HFFc6 (cell line): Measurements from ENCODE around the gene DNAJC16. TPM values are rescaled to one million over a fixed set of nuclear protein-coding genes. Genes with fewer than 3 reads are reported as not detected.

Experiments
- DNase-seq: peaks from one replicate; pipeline ENCODE4 v3.0.0-alpha.2; 2018
- H3K27ac Mint-ChIP-seq: 2 replicates; pipeline ENCODE4 v1.8.0; 2020; ENCODE audit warnings: mild to moderate bottlenecking, mixed read lengths
- H3K27me3 Mint-ChIP-seq: 2 replicates; pipeline ENCODE4 v1.8.0; 2021; ENCODE audit warnings: mild to moderate bottlenecking, moderate library complexity, mixed read lengths; ENCODE audit not compliant: insufficient read depth
- H3K36me3 Mint-ChIP-seq: 2 replicates; pipeline ENCODE4 v1.8.0; 2021; ENCODE audit warnings: low read depth, mixed read lengths
- H3K4me1 Mint-ChIP-seq: 2 replicates; pipeline ENCODE4 v1.8.0; 2020; ENCODE audit warnings: low read depth, mixed read lengths
- H3K4me3 Mint-ChIP-seq: 2 replicates; pipeline ENCODE4 v1.8.0; 2020; ENCODE audit warnings: mild to moderate bottlenecking, moderate library complexity, mixed read lengths
- H3K9me3 Mint-ChIP-seq: 2 replicates; pipeline ENCODE4 v1.8.0; 2020; ENCODE audit warnings: mild to moderate bottlenecking, mixed read lengths
- total RNA-seq, 6 experiments: library from RNA; stranded (reverse); fragmentation: NEBNext Ultra II Directional; extraction: Animal tissue kit (Norgen Biotek cat#: 25700); gene quantifications; 2 replicates in 1 of 6; 3 replicates in 5 of 6; pipeline ENCODE4 v1.2.3, GENCODE V29; 2021
- TF ChIP-seq, protein P1 (sequence below): fragments of 200-600 bp; sonication (generic); IDR thresholded peaks from 2 replicates; pipeline ENCODE4 v1.5.0; 2021; ENCODE audit warnings: antibody characterized with exemption, mild to moderate bottlenecking

DNAJC16 gene
- total RNA-seq, 6 experiments from 2014 or later, result 21.5 to 26.5 (median 22.8) TPM

GRCh38 chr1:15620155-15620545, 93.5 kb downstream of the DNAJC16 start:
- Mint-ChIP-seq H3K27ac (peak overlapping the region; percentile 83), H3K4me1 (peaks cover 65% of the 10 kb centered on the region), H3K4me3 (peak overlapping the region; percentile 54), H3K27me3 (peaks cover 3% of the 10 kb centered on the region; the same call in 1 of the 2 replicates), H3K9me3 (no peaks in the 10 kb centered on the region), H3K36me3 (peaks cover 2% of the 10 kb centered on the region; the same call in 1 of the 2 replicates)
- TF ChIP-seq, protein P1, sequence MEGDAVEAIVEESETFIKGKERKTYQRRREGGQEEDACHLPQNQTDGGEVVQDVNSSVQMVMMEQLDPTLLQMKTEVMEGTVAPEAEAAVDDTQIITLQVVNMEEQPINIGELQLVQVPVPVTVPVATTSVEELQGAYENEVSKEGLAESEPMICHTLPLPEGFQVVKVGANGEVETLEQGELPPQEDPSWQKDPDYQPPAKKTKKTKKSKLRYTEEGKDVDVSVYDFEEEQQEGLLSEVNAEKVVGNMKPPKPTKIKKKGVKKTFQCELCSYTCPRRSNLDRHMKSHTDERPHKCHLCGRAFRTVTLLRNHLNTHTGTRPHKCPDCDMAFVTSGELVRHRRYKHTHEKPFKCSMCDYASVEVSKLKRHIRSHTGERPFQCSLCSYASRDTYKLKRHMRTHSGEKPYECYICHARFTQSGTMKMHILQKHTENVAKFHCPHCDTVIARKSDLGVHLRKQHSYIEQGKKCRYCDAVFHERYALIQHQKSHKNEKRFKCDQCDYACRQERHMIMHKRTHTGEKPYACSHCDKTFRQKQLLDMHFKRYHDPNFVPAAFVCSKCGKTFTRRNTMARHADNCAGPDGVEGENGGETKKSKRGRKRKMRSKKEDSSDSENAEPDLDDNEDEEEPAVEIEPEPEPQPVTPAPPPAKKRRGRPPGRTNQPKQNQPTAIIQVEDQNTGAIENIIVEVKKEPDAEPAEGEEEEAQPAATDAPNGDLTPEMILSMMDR, result no peak
- peak; percentile 23 for DNase-seq

DNA sequence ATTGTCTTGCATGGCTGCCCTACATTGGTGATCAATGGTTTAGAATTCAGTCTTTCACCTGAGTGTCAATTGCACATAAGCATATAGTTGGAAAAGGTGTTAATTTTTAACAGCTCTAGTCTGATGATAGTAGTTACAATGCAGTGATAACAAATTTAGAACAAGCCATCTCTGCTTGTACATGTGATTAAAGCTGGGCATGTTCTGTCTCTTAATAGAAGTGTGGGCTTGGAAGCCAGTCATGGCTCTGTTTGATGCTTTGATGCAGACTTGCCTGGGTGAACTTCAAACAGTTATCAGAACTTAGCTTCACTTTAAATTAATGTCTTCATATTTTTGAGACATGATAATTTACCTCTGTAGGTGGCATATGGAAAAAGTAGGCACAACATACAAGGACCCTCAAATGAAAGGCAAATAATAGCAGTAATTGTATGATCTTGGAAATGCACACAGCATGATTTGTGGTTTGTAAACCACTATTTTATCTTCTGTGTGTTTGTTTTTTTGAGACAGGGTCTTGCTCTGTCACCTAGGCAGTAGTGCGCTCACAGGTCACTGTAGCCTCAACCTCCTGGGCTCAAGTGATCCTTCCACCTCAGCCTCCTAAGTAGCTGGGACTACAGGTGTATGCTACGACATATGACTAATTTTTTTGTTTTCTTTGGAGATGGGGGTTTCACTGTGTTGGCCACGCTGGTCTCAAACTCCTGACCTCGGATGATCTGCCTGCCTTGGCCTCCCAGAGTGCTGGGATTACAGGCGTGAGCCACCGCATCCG, 94.4 kb downstream of the DNAJC16 start:
- Mint-ChIP-seq H3K4me1 (peaks cover 67% of the 10 kb centered on the region), H3K4me3 (no peak overlapping the region; the same call in 1 of the 2 replicates), H3K27me3 (no peaks in the 10 kb centered on the region), H3K36me3 (peaks cover 3% of the 10 kb centered on the region; the same call in 1 of the 2 replicates), H3K27ac (no peak overlapping the region), H3K9me3 (no peaks in the 10 kb centered on the region)
- no peak for DNase-seq
- TF ChIP-seq, protein P1, result no peak

GRCh38 chr1:15621975-15622374, 95.3 kb downstream of the DNAJC16 start:
- Mint-ChIP-seq H3K4me1 (peaks cover 64% of the 10 kb centered on the region), H3K36me3 (peaks cover 7% of the 10 kb centered on the region)

GRCh38 chr1:15622712-15623373, 96.2 kb downstream of the DNAJC16 start:
- Mint-ChIP-seq H3K4me3 (no peak overlapping the region), H3K4me1 (peaks cover 72% of the 10 kb centered on the region), H3K27ac (no peak overlapping the region), H3K27me3 (no peaks in the 10 kb centered on the region), H3K9me3 (no peaks in the 10 kb centered on the region), H3K36me3 (peaks cover 13% of the 10 kb centered on the region)
- TF ChIP-seq, protein P1, result no peak
- no peak for DNase-seq

More at GRCh38 chr1:15621975-15622374, 95.3 kb downstream of the DNAJC16 start:
- Mint-ChIP-seq H3K27ac (no peak overlapping the region), H3K9me3 (no peaks in the 10 kb centered on the region), H3K4me3 (no peak overlapping the region), H3K27me3 (no peaks in the 10 kb centered on the region)
- TF ChIP-seq, protein P1, result no peak
- DNase-seq, result no peak

- no peak overlapping the region for H3K27ac Mint-ChIP-seq
- no peak for DNase-seq
- no peaks in the 10 kb centered on the region for H3K27me3 Mint-ChIP-seq
- TF ChIP-seq, protein P1, result no peak
- no peaks in the 10 kb centered on the region for H3K9me3 Mint-ChIP-seq
- peaks cover 75% of the 10 kb centered on the region for H3K4me1 Mint-ChIP-seq
- H3K4me3 Mint-ChIP-seq, result no peak overlapping the region
- H3K36me3 Mint-ChIP-seq, result peaks cover 16% of the 10 kb centered on the region
Observed at GRCh38 chr1:15623435-15623834, 96.8 kb downstream of the DNAJC16 start.
